Measurements from ENCODE around the gene DENND5A.

The DENND5A gene

GRCh38 chr11:9148727-9149126 is 116.4 kb downstream of the DENND5A start:
- no peak for TF ChIP-seq CTCF (IDR thresholded peaks at IDR 0.05; ENCODE audit: extremely low read depth, insufficient read depth, missing control alignments)
- in situ Hi-C loops (cut with MboI; ENCODE audit: low pct_unique_long_range_greater_than_20kb, low sequenced_read_pairs, unreplicated experiment), result no loop called here

GRCh38 chr11:9148035-9148434 is 117.1 kb downstream of the DENND5A start:
- DNase-seq (ENCODE audit: low spot score), result no peak
- in situ Hi-C loops (cut with MboI; ENCODE audit: low pct_unique_long_range_greater_than_20kb, low sequenced_read_pairs, unreplicated experiment), result no loop called here
- no peak for TF ChIP-seq CTCF (IDR thresholded peaks at IDR 0.05; ENCODE audit: extremely low read depth, insufficient read depth, missing control alignments)

More at GRCh38 chr11:9148727-9149126, 116.4 kb downstream of the DENND5A start:
- DNase-seq (ENCODE audit: low spot score), result no peak

- no peak for DNase-seq (ENCODE audit: low spot score)
- in situ Hi-C loops (cut with MboI; ENCODE audit: low pct_unique_long_range_greater_than_20kb, low sequenced_read_pairs, unreplicated experiment), result no loop called here
- no peak for TF ChIP-seq CTCF (IDR thresholded peaks at IDR 0.05; ENCODE audit: extremely low read depth, insufficient read depth, missing control alignments)
Measured at GRCh38 chr11:9146477-9146876, 118.7 kb downstream of the DENND5A start.

- no peak for DNase-seq (ENCODE audit: low spot score)
- in situ Hi-C loops (cut with MboI; ENCODE audit: low pct_unique_long_range_greater_than_20kb, low sequenced_read_pairs, unreplicated experiment), result no loop called here
- TF ChIP-seq CTCF (IDR thresholded peaks at IDR 0.05; ENCODE audit: extremely low read depth, insufficient read depth, missing control alignments), result no peak
Measured at GRCh38 chr11:9145283-9145682, 119.9 kb downstream of the DENND5A start.

GRCh38 chr11:9144828-9145227 is 120.3 kb downstream of the DENND5A start:
- DNase-seq (ENCODE audit: low spot score), result no peak
- in situ Hi-C loops (cut with MboI; ENCODE audit: low pct_unique_long_range_greater_than_20kb, low sequenced_read_pairs, unreplicated experiment), result no loop called here
- no peak for TF ChIP-seq CTCF (IDR thresholded peaks at IDR 0.05; ENCODE audit: extremely low read depth, insufficient read depth, missing control alignments)

- DNase-seq (ENCODE audit: low spot score), result no peak
- TF ChIP-seq CTCF (IDR thresholded peaks at IDR 0.05; ENCODE audit: extremely low read depth, insufficient read depth, missing control alignments), result no peak
- in situ Hi-C loops (cut with MboI; ENCODE audit: low pct_unique_long_range_greater_than_20kb, low sequenced_read_pairs, unreplicated experiment), result no loop called here
Measured at GRCh38 chr11:9143721-9144120, 121.4 kb downstream of the DENND5A start.

- in situ Hi-C loops (cut with MboI; ENCODE audit: low pct_unique_long_range_greater_than_20kb, low sequenced_read_pairs, unreplicated experiment), result no loop called here
- DNase-seq (ENCODE audit: low spot score), result no peak
- TF ChIP-seq CTCF (IDR thresholded peaks at IDR 0.05; ENCODE audit: extremely low read depth, insufficient read depth, missing control alignments), result no peak
Measured at GRCh38 chr11:9142732-9143131, 122.4 kb downstream of the DENND5A start.

All from GM13977 (cell line).